ENCODE measurements around the gene TMEM125.

DNA sequence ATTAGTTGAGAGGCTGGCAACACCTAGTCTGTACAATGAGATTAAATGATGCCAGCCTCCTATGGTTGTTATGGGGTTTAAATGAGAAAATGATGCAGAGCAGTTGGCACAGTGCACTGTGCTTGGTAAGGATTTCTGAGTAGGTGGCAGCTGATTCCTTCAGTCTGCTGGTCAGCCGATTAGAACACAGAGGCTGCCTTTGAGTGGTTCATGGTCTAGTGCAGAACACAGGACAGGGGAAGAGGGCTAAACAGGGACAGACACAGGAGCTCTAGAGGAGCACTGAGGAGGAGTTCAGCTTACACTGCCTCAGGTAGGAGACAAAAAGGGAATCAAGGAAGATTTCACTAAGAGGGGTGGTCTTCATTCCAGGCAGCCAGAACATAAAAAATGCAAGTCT, 32.4 kb downstream of the TMEM125 start:
- TF ChIP-seq, protein P1, sequence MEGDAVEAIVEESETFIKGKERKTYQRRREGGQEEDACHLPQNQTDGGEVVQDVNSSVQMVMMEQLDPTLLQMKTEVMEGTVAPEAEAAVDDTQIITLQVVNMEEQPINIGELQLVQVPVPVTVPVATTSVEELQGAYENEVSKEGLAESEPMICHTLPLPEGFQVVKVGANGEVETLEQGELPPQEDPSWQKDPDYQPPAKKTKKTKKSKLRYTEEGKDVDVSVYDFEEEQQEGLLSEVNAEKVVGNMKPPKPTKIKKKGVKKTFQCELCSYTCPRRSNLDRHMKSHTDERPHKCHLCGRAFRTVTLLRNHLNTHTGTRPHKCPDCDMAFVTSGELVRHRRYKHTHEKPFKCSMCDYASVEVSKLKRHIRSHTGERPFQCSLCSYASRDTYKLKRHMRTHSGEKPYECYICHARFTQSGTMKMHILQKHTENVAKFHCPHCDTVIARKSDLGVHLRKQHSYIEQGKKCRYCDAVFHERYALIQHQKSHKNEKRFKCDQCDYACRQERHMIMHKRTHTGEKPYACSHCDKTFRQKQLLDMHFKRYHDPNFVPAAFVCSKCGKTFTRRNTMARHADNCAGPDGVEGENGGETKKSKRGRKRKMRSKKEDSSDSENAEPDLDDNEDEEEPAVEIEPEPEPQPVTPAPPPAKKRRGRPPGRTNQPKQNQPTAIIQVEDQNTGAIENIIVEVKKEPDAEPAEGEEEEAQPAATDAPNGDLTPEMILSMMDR (conservative IDR thresholded peaks at IDR 0.05; ENCODE audit: low read length), result no peak
- TF ChIP-seq EZH2phosphoT487 (IDR thresholded peaks at IDR 0.05; ENCODE audit: borderline replicate concordance), result no peak
